ENCODE data around the gene COL4A3.
"Not testable (repeated sequence)": the region's sequence is repeated elsewhere in the genome, so short reads cannot be mapped to it uniquely, and the experiment has no call there.

The COL4A3 gene

DNA sequence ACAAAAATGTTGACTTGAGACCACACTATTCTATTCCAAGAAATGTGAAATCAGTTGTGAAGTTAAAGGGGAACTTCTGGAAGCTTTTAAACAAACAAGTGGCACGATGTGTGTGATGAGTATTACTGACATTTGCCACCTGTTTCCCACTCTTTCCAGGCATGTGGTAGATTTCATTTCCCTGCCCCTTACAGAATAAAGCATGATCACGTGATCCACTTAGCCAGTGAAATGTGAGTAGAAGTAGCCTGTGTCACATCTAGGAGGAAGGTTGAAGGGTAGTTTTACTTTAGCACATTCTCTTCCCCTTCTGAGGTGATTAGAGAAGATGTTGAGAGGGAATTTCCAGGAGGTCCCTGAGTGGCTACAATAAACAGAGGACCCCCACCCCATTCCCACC is 4.3 kb upstream of the COL4A3 start:
- DNase-seq (ENCODE audit: low spot score), result no peak

DNA sequence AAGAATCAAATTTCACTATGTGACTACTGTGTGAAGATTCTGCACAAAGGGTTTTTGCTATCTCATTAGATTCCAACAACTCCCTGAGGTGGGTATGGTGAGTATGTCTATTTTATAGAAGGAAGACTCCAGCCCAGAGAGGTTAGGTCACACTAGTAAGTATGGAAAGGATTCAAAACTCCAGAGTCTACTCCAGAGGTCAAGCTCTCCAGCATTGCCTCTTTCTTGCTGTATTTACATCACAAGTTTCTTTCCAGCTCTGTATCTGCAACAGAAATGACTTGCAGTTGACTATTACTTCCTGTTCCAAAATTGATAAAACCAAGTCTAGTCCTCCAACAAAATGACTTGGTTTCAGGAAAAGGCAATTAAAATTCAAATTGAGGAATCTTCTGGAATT is 2.5 kb upstream of the COL4A3 start:
- DNase-seq (ENCODE audit: low spot score), result no peak

DNA sequence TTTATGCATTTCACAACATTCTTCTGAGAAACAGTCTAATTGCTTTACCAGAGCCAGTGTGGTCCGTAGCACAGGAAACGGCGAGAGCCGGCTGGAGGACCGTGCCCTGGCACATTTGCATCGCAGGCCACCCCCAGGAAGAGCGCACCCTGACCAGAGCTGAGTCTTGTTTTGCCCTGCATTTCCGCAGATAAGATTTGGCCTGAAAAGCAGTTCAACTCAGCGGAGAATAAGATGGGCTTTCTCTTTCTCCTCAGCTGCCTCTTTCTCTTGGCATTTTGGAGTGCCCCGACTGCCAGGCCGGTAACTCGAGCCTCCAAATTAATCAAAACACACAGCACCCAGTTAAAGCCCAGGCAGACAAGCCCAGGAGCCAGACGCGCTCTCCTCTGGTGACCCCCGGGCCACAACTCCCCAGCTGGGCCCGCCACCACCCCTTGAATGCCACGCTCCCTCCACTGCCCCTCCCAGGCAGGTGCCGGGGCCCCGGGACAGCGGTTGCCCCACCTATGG is 883 bp upstream of the COL4A3 start:
- no peak for DNase-seq (ENCODE audit: low spot score)

DNA sequence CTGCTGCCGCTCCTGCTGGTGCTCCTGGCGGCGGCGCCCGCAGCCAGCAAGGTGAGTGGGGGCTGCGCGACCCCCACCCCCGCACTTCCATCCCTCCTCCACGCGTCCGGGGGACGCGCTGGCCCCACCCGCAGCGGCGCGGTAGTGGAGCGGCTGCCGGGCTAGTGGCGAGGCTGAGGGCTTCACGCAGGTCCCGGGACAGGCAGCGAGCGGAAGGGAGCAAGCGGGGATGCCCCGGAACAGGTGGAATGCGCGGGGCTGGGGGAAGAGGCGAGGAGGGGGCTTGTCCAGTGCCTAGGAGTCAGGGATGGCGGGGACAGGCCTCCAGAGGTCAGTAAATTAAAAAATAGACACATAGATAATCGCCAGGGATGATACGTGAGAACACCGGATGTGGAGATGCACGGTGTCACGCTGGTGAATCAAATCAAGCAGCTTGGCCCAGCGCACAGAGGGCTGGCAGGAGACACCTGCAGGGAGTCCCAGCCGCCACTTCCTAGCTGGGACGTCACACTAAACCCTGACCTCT is 403 bp downstream of the COL4A3 start:
- DNase-seq (ENCODE audit: low spot score), result no peak

DNA sequence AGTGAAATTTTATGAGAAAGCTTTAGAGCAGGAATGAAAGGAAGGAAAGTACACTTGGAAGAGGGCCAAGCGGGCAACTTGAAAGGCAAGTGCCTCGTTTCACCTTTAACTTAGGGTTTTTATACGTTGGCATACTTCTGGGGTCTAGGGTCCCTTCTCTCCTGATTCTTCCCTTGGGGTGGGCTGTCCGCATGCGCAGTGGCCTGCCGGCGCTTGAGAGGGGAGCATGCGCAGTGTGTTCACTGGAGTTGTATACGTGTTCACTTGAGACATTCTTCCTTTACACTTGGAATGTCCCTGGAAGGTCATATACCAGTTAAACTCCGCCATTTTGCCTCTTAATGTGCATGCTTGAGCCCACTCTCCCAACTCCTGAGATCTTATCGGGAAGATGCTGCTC is 7.4 kb downstream of the COL4A3 start:
- DNase-seq (ENCODE audit: low spot score), result not testable (repeated sequence)

DNA sequence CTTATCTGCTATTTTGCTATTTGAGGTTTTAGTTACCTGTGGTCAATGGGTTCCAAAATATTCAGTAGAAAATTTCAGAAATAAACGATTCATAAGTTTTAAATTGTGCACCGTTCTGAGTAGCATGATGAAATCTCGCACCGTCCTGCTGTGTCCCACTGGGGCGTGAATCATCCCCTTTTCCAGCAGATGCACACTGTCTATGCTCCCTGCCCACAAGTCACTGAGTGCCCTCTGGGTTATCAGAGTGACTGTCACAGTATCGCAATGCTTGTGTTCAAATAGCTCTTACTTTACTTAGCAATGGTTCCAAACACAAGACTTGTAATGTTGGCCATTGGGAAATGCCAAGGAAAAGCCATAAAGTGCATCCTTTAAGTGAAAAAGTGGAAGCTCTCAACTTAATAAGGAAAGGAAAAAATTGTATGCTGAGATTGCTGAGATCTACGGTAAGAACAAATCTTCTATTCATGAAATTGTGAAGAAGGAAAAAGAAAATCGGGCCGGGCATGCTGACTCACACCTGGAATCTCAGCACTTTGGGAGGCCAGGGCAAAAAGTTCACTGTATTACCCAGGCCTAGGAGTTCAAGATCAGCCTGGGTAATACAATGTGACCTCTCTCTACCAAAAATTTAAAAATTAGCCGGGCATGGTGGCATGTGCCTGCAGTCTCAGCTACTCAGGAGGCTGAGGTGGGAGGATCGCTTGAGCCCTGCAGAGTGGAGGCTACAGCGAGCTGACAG is 13.3 kb downstream of the COL4A3 start:
- DNase-seq (ENCODE audit: low spot score), result no peak

DNA sequence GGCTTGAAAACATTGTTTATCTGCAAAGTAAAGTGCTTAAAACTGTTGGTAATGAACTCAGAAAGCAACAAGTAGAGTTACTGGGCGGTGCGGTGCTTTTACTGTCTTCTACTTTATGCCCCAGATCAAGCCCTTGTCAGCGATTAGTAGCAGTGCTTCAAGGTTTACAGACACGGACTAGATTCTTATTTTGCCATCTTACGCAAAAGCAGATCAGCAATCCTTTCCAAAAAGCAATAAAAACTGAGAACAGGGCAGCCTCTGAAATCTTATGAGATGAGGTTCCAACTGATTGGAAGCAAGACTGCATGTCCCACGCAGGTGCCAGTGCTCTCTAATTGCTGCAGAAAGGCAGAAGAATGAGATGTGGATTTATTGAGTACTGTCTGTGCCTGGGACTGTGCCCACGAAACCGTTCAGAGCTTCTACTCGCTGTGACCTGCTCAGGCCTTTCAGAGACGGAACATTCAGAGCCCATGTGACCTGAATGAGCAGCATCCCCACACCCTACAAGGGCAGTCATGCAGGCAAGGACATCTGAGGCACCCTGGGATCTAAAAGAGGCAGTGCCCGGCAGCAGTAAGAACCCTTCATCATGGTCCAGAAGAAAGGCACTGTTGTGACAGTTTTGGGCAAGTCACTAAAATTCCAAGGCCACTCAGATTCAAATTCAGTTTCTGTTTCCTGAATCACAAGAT is 15.7 kb downstream of the COL4A3 start:
- no peak for DNase-seq (ENCODE audit: low spot score)

DNA sequence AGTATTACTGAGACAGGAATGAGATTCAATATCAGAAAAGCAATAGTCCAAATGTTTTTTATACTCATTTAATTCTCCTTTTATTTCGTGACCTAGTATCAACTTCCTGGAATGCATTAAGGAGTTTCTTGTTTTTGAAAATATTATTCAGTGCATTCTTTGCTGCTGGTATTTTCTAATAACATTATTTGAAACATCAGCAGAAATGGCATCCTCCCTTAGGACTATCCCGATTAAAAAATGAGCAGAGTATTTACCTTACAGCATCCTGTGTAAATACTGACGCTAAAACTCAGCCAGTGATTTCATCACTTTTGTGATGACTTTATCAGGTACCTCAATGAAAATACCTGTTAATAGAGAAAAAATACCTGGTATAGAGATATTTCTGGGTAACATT is 16.3 kb downstream of the COL4A3 start:
- DNase-seq (ENCODE audit: low spot score), result no peak

DNA sequence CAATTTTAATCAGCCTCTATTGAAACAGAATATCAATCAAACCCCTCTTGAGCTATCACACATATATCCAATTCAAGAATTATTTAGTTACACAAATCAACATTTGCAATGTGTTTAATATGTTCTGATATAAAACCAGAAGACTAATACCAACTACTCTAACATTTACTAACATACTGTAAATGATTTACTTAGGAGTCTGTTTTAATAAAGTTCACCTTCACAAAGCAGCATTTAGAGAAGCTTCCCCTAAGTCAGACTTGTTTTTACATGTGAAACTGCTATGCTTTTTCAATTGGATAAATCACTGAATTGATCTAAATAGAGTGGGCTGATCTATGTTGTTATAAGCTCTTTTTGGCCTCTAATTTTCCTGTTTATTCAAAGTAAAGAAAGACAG is 18.3 kb downstream of the COL4A3 start:
- no peak for DNase-seq (ENCODE audit: low spot score)

DNA sequence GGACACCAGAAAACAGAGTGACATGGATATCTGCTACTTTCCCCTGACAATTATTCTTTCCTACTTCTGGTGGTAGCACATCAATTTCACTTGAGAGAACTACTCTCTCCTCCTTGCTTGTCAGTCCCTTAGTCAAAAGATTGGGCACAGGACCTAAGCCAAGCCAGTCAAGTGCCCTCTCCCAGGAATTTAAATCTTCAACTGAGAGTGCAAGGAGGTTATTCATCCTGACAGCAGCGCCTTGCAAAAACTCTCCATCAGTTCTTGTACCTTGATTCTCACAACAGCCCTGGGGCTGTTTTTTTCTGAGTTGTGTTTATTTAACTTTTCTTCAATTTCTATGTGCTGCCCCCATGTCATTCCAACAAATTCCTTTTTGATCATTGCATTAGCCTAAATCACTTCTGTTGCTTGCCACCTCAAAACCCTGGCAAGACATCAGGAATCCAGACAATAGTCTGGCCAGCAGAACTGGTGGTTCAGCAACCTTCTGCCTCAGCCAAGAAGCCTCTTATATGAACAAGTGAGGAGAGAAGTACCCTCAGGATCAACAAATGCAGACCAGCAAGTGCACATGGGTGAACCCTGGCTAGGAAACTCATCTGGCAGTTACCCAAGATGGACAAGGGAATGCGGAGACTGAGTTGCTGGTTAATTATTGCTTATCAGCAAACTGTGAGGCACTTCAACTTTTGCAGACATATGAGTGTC is 19.4 kb downstream of the COL4A3 start:
- DNase-seq (ENCODE audit: low spot score), result no peak

DNA sequence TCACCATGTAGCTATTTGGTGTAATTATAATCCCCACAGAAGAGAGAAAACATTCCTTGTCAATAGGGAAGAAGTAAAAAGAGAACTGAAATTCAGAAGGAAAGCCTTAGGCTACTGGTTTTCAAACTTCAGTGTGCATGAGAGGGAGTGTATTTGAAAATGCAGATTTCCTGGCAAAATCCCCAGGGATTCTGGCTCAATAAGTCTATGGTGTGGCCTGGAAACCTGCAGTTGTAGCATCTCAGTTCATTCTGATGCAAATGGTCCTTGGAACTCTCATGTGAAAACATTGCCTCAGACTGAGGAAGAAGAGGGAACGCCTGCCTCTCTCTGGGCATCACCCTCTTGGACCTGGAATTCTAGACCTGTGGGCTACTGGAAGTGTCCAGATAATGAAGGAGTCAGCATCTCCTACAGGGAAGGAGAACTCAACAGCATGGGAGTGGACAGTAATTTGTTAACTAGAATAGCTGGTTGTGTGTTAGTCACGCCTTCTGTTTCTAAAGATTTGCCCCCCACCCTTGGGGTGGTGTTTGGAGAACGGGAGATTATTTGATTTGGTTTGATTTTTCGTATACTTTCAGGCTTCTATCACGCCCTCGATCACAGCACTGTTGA is 21.3 kb downstream of the COL4A3 start:
- DNase-seq (ENCODE audit: low spot score), result no peak

DNA sequence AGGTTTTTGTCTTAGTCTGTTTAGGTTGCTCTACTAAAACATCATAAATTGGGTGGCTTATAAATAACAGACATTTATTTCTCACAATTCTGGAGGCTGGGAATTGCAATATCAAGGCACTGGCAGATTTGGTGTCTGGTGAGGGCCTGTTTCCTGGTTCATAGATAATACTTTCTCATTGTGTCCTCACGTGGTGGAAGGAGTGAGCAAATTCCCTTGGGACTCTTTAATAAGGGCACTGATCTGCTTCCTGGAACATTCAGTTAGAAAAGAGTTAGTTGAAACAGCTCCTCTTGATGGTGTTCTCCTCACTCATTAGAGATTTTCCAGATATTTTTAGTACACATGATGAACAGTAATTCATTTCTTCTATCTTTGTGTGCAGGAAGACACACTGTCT is 22.3 kb downstream of the COL4A3 start:
- DNase-seq (ENCODE audit: low spot score), result no peak

DNA sequence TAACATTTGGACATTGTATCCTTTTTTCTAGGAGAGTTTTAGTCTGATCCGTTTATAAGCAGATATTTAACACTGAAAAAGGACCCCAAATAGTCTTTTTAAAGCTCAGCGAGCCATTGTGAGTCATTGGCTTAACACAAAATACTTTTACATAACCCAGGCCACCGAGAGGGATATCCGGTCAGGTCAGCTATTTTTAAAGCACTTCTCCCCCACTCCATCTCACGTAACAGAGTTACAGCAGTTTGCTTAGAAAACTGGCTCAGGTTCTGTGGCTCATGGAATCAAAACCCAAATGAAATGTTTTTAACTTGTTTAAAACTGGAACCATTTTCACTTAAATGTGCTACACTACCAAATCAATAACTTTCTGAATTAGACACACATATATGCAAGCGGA is 23.9 kb downstream of the COL4A3 start:
- peak; percentile 30 for DNase-seq (ENCODE audit: low spot score)

DNA sequence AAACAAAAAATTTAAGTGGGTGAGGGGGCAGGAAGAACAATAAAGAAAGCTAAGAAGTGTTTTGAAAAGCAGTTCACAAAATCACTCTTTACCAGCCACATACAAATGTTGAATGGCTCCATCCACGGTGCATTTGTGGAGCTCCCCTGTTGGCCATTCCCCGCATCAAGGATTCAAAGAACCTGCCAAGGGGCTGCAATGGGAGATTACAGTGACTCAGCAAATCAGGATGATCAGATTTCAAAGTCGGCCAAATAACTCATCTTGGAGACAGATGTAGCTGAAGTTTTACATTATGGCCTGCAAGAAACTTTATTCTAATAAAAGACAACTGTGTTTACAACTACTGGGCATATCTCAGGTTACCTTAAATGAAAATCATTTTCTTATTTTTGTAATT is 26.9 kb downstream of the COL4A3 start:
- no peak for DNase-seq (ENCODE audit: low spot score)

DNA sequence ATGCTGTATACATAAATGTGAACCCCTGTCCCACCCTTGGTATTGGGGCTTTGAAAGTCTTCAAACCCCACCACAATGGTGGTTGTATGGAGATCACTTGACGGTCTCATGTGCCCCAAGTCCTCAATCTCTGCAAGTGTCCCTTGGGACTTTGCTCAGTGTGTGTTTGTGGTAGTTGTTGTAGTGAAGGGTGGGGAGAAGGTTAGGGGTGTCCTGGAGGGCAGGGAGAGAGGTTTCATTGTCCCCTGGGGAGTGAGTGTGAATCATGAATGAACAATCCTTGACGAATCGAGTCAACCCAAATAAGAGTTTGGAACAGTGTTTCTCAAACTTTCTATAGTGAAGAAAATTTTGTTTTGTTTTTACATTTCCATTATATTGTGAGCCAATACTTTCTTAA is 28.1 kb downstream of the COL4A3 start:
- DNase-seq (ENCODE audit: low spot score), result no peak

DNA sequence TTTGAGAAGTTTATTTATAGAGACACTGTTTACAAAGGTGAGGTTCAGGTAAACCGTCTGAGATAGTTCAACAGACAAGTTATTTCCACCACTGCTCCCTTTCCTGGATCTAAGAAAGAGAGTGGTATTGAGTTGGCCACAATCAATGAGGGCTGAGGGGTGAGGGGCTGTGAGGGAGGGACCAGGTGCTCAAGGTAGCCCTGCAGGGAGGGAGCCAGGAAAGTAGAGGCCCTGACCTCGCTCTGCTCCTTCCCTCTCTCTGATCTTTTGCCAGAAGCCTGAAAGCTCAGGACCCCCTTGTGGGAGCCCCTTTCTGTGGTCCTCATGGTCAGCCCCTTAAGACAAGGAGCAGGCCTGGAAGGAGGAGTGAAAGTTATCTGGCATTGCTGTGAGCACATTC is 29.8 kb downstream of the COL4A3 start:
- DNase-seq (ENCODE audit: low spot score), result no peak

DNA sequence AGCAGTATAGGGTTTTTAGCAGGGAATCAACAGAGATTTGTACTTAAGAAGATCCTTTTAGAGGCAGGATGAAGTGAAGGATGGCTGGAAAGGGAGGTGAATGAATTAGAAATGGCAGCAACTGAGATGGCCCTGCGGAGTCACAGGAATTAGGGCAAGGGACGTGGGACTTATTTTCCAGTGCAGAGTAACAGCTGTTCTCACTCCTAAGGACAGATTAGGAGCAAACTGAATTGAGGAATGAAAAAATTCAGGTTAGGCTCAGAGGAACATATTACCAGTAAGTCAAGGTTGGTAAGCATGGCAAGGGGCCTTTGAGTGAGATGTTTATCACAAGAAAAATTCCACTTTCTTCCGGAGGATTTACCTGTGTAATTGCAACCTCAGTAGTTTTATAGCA is 34.4 kb downstream of the COL4A3 start:
- DNase-seq (ENCODE audit: low spot score), result no peak

DNA sequence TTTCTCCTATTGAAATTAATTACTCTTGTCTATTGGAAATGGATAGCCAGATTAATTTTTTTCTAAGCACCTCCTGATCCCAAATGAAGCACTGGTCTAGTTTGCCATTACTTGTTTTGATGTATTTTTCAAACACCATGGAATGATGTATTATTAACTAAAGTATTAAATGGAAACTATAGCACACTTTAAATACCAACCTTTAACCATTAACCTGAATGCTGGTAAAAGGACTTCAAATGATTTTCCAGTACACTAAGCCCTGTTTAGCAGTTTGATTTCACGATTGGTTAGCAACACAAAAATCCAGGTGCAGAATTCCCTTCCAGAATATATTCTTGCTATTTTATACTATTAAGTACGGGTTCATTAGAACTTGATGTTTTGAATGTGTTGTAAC is 37.3 kb downstream of the COL4A3 start:
- no peak for DNase-seq (ENCODE audit: low spot score)

DNA sequence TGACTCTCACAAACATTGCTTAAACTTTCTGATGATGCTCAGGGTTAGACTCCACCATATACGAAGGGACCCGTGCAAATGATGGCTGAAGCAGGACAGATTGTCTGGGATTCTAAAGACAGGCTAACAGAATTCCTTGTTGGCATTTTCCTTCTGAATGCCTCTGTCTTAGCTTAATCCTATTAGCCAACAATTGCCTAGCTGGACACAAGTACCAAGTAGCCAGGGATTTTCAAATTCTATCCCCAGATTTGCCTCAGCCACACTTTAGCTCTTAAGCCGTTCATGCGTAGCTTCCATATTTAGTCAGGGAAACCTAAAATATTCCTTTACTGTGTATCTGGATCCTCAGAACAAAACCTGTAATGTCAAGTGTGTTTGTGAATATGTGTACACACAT is 40.0 kb downstream of the COL4A3 start:
- no peak for DNase-seq (ENCODE audit: low spot score)

DNA sequence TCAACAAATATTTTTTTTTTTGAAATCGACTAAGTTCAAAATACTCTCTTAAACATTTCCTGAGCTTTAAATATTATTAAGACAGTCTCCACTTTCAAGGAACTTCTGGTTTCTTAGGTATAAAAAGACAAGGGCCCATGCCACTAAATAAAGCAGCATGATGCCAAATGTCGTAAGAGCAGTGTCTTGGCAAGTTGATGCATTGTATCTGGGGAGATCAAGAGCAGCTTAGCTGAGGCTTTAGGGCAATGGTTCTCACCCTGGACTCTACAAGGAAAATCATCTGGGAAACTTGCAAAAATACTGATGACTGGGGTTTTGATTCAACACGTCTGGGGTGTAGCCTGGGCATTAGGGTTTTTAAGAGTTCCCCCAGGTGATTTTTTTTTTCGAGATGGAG is 41.3 kb downstream of the COL4A3 start:
- no peak for DNase-seq (ENCODE audit: low spot score)

DNA sequence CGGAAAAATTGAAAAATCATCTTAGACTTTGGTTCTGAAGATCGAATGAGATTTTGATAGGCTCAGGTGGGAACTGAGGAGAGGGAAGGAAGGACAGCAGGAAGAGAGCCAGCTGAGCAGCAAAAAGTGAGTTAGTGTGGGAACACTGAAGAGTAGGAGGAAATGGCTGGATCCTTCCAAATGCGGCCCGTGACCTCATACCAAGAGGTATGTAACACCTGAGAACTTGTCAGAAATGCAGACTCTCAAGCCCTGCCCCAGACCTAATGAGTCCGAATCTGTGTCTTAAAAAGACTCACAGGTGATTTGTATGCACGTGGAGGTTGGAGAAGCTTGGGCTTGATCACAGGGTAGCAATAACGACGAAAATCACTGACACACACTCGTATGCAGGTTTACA is 42.0 kb downstream of the COL4A3 start:
- DNase-seq (ENCODE audit: low spot score), result no peak

DNA sequence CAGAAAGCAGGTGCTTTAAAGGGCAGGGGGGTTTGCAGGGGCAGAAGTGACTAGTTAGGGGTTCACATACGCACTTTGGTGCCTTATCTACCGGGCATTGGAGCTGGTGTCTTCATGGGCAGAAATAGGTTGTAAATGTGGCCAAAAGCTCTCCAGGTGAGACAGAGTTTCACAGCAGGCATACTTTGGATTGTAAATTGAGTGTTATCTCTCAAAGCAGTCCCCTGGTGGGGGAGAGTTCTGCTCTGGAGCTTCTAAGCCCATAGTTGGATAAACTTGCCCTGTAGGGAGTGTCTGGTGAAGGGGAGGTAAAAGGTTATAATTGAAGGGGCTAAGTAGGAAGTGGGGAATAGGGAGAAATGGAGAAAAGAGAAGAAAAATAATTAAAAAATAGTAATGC is 43.1 kb downstream of the COL4A3 start:
- DNase-seq (ENCODE audit: low spot score), result no peak

Measured in kidney capillary endothelial cell (primary cell).